ENCODE measurements around the gene ALDH9A1. TPM values are rescaled to one million over a fixed set of nuclear protein-coding genes. Genes with fewer than 3 reads are reported as not detected.
"Not testable (repeated sequence)": the region's sequence is repeated elsewhere in the genome, so short reads cannot be mapped to it uniquely, and the experiment has no call there.

The ALDH9A1 gene
- total and polyA plus RNA-seq, 7 experiments from 2014 or later: 25.0 to 88.4 (median 41.6) TPM

- Histone ChIP-seq H3K27me3 (ENCODE audit: control insufficient read depth in 2 of 2, insufficient read depth in 2 of 2, low read length in 2 of 2) (no peaks in the 10 kb centered on the region), H3K36me3 (ENCODE audit: control insufficient read depth in 2 of 3, insufficient read depth in 3 of 3, low read length in 3 of 3) (peaks cover 13 to 58% (median 19%) of the 10 kb centered on the region in 3 experiments), H3K4me1 (ENCODE audit: control insufficient read depth in 2 of 2, insufficient read depth in 2 of 2, low read length in 2 of 2) (no peaks in the 10 kb centered on the region), H3K4me3 (ENCODE audit: low read length) (no peak overlapping the region), H3K9me3 (ENCODE audit: control insufficient read depth in 2 of 3, low read length in 3 of 3) (no peaks in the 10 kb centered on the region), H3K27ac (ENCODE audit: low read depth, low read length) (no peak overlapping the region)
- intact Hi-C loops (cut with micrococcal nuclease): no loop called here
- no peak for ATAC-seq
- Mint-ChIP-seq H3K4me3 (no peak overlapping the region), H3K9me3 (no peaks in the 10 kb centered on the region), H3K36me3 (peaks cover 7 to 54% (median 20%) of the 10 kb centered on the region in 5 donors), H3K27me3 (no peaks in the 10 kb centered on the region), H3K27ac (peak overlapping the region in 6 of 9 donors; percentile 6 to 75 (median 41)), H3K4me1 (no peaks in the 10 kb centered on the region)
- DNase-seq: no peak
- ChIA-PET CTCF (no interaction called here), POLR2A (no interaction called here)
Observed at GRCh38 chr1:165659581-165659895, 38.8 kb downstream of the ALDH9A1 start.

GRCh38 chr1:165658766-165659580, 39.4 kb downstream of the ALDH9A1 start:
- H3K27me3 ChIP-seq (ENCODE audit: control insufficient read depth in 2 of 2, insufficient read depth in 2 of 2, low read length in 2 of 2); ATAC-seq; H3K4me3 Mint-ChIP-seq; H3K9me3 ChIP-seq (ENCODE audit: control insufficient read depth in 2 of 3, low read length in 3 of 3); H3K9me3 Mint-ChIP-seq; H3K4me1 ChIP-seq (ENCODE audit: control insufficient read depth in 2 of 2, insufficient read depth in 2 of 2, low read length in 2 of 2); H3K4me3 ChIP-seq (ENCODE audit: low read length); DNase-seq; H3K4me1 Mint-ChIP-seq; H3K27me3 Mint-ChIP-seq; CTCF ChIA-PET; H3K27ac ChIP-seq (ENCODE audit: low read depth, low read length); intact Hi-C loops (cut with micrococcal nuclease): not testable (repeated sequence)
- peaks cover 7 to 57% (median 14%) of the 10 kb centered on the region in 3 experiments for H3K36me3 ChIP-seq (ENCODE audit: control insufficient read depth in 2 of 3, insufficient read depth in 3 of 3, low read length in 3 of 3)
- H3K36me3 Mint-ChIP-seq: peaks cover 10 to 52% (median 24%) of the 10 kb centered on the region in 5 donors
- H3K27ac Mint-ChIP-seq: peak overlapping the region in 5 of 9 donors; percentile 6 to 75 (median 38)
- POLR2A ChIA-PET: interaction anchor here (1.4 kb wide), 1 partner anchor 28 kb away, joined by 3 read pairs; the partner anchor contains the start of gene MGST3

GRCh38 chr1:165650981-165651625, 47.3 kb downstream of the ALDH9A1 start:
- Histone ChIP-seq H3K27ac (ENCODE audit: low read depth, low read length) (no peak overlapping the region), H3K27me3 (ENCODE audit: control insufficient read depth in 2 of 2, insufficient read depth in 2 of 2, low read length in 2 of 2) (no peaks in the 10 kb centered on the region), H3K4me1 (ENCODE audit: control insufficient read depth in 2 of 2, insufficient read depth in 2 of 2, low read length in 2 of 2) (peaks cover 0 to 4% of the 10 kb centered on the region in 2 donors), H3K4me3 (ENCODE audit: low read length) (no peak overlapping the region), H3K36me3 (ENCODE audit: control insufficient read depth in 2 of 3, insufficient read depth in 3 of 3, low read length in 3 of 3) (peaks cover 0 to 35% (median 0%) of the 10 kb centered on the region in 3 experiments), H3K9me3 (ENCODE audit: control insufficient read depth in 2 of 3, low read length in 3 of 3) (no peaks in the 10 kb centered on the region)
- CTCF ChIA-PET: no interaction called here
- DNase-seq (no peak), ATAC-seq (no peak)
- H3K9me3 Mint-ChIP-seq: no peaks in the 10 kb centered on the region
- no peak overlapping the region for H3K4me3 Mint-ChIP-seq
- POLR2A ChIA-PET: no interaction called here
- peaks cover 4 to 40% (median 14%) of the 10 kb centered on the region in 5 donors for H3K36me3 Mint-ChIP-seq
- intact Hi-C loops (cut with micrococcal nuclease): no loop called here
- H3K27ac Mint-ChIP-seq: no peak overlapping the region
- no peaks in the 10 kb centered on the region for H3K27me3 Mint-ChIP-seq
- peaks cover 6 to 17% (median 11%) of the 10 kb centered on the region in 7 donors for H3K4me1 Mint-ChIP-seq

GRCh38 chr1:165648919-165649572, 49.3 kb downstream of the ALDH9A1 start:
- peaks cover 2 to 24% (median 8%) of the 10 kb centered on the region in 5 donors for H3K36me3 Mint-ChIP-seq
- ChIA-PET POLR2A (no interaction called here), CTCF (no interaction called here)
- H3K4me3 Mint-ChIP-seq: no peak overlapping the region
- H3K27me3 Mint-ChIP-seq: no peaks in the 10 kb centered on the region
- no peak overlapping the region for H3K27ac ChIP-seq (ENCODE audit: low read depth, low read length)
- intact Hi-C loops (cut with micrococcal nuclease): no loop called here
- peaks cover 0 to 21% (median 0%) of the 10 kb centered on the region in 3 experiments for H3K36me3 ChIP-seq (ENCODE audit: control insufficient read depth in 2 of 3, insufficient read depth in 3 of 3, low read length in 3 of 3)
- no peaks in the 10 kb centered on the region for H3K9me3 Mint-ChIP-seq
- DNase-seq (no peak), ATAC-seq (no peak)
- H3K27me3 ChIP-seq (ENCODE audit: control insufficient read depth in 2 of 2, insufficient read depth in 2 of 2, low read length in 2 of 2): no peaks in the 10 kb centered on the region
- peaks cover 11 to 32% (median 19%) of the 10 kb centered on the region in 7 donors for H3K4me1 Mint-ChIP-seq
- H3K4me3 ChIP-seq (ENCODE audit: low read length): no peak overlapping the region
- peak overlapping the region in 1 of 9 donors; percentile 74 for H3K27ac Mint-ChIP-seq
- peaks cover 7 to 8% of the 10 kb centered on the region in 2 donors for H3K4me1 ChIP-seq (ENCODE audit: control insufficient read depth in 2 of 2, insufficient read depth in 2 of 2, low read length in 2 of 2)
- no peaks in the 10 kb centered on the region for H3K9me3 ChIP-seq (ENCODE audit: control insufficient read depth in 2 of 3, low read length in 3 of 3)

- Histone ChIP-seq H3K4me3 (ENCODE audit: low read length) (no peak overlapping the region), H3K27me3 (ENCODE audit: control insufficient read depth in 2 of 2, insufficient read depth in 2 of 2, low read length in 2 of 2) (no peaks in the 10 kb centered on the region), H3K9me3 (ENCODE audit: control insufficient read depth in 2 of 3, low read length in 3 of 3) (no peaks in the 10 kb centered on the region), H3K4me1 (ENCODE audit: control insufficient read depth in 2 of 2, insufficient read depth in 2 of 2, low read length in 2 of 2) (peaks cover 7 to 8% of the 10 kb centered on the region in 2 donors), H3K36me3 (ENCODE audit: control insufficient read depth in 2 of 3, insufficient read depth in 3 of 3, low read length in 3 of 3) (peaks cover 0 to 12% (median 0%) of the 10 kb centered on the region in 3 experiments), H3K27ac (ENCODE audit: low read depth, low read length) (no peak overlapping the region)
- no peaks in the 10 kb centered on the region for H3K27me3 Mint-ChIP-seq
- no peak for ATAC-seq
- peaks cover 0 to 13% (median 4%) of the 10 kb centered on the region in 5 donors for H3K36me3 Mint-ChIP-seq
- intact Hi-C loops (cut with micrococcal nuclease): no loop called here
- H3K27ac Mint-ChIP-seq: peak overlapping the region in 2 of 9 donors; percentile 54 to 90
- DNase-seq: no peak
- ChIA-PET POLR2A (interaction anchor here (1.2 kb wide), 1 partner anchor 16 kb away, joined by 3 read pairs; no protein-coding TSS in a partner anchor), CTCF (no interaction called here)
- H3K9me3 Mint-ChIP-seq: no peaks in the 10 kb centered on the region
- H3K4me3 Mint-ChIP-seq: no peak overlapping the region
- peaks cover 11 to 36% (median 19%) of the 10 kb centered on the region in 7 donors for H3K4me1 Mint-ChIP-seq
Observed at GRCh38 chr1:165647970-165648369, 50.4 kb downstream of the ALDH9A1 start.

- no peaks in the 10 kb centered on the region for H3K27me3 ChIP-seq (ENCODE audit: control insufficient read depth in 2 of 2, insufficient read depth in 2 of 2, low read length in 2 of 2)
- peak overlapping the region in 2 of 9 donors; percentile 12 to 30 for H3K27ac Mint-ChIP-seq
- DNase-seq (no peak), ATAC-seq (no peak)
- no peaks in the 10 kb centered on the region for H3K9me3 Mint-ChIP-seq
- peaks cover 0 to 12% (median 0%) of the 10 kb centered on the region in 3 experiments for H3K36me3 ChIP-seq (ENCODE audit: control insufficient read depth in 2 of 3, insufficient read depth in 3 of 3, low read length in 3 of 3)
- H3K4me1 ChIP-seq (ENCODE audit: control insufficient read depth in 2 of 2, insufficient read depth in 2 of 2, low read length in 2 of 2): peaks cover 7 to 8% of the 10 kb centered on the region in 2 donors
- H3K9me3 ChIP-seq (ENCODE audit: control insufficient read depth in 2 of 3, low read length in 3 of 3): no peaks in the 10 kb centered on the region
- no peaks in the 10 kb centered on the region for H3K27me3 Mint-ChIP-seq
- CTCF ChIA-PET: no interaction called here
- H3K4me3 Mint-ChIP-seq: no peak overlapping the region
- peaks cover 0 to 12% (median 4%) of the 10 kb centered on the region in 5 donors for H3K36me3 Mint-ChIP-seq
- POLR2A ChIA-PET: interaction anchor here (0.7 to 1.2 kb wide), 2 partner anchors 17 to 473 kb away, joined by 3 to 8 read pairs; no protein-coding TSS in a partner anchor
- peaks cover 11 to 37% (median 19%) of the 10 kb centered on the region in 7 donors for H3K4me1 Mint-ChIP-seq
- H3K27ac ChIP-seq (ENCODE audit: low read depth, low read length): no peak overlapping the region
- no peak overlapping the region for H3K4me3 ChIP-seq (ENCODE audit: low read length)
- intact Hi-C loops (cut with micrococcal nuclease): no loop called here
Observed at GRCh38 chr1:165647517-165647916, 50.8 kb downstream of the ALDH9A1 start.
